IPS DF 4.7 (cell line): Measurements from ENCODE around the gene KRTAP24-1.

Source experiments
- DNase-seq: peaks from one replicate; pipeline ENCODE4 v3.0.0-alpha.2; 2013; ENCODE audit warnings: low spot score; ENCODE audit errors: extremely low read depth

The KRTAP24-1 gene, protein sequence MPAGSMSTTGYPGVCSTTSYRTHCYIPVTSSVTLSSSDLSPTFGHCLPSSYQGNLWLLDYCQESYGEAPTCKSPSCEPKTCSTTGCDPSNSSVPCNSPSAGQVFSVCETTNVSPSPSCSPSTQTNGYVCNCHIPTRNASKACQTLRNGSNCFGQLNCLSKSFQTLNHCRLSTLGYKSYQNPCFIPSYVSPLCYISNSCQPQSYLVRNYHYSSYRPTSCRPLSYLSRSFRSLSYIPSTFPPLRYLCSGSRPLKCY

GRCh38 chr21:30282850-30283249 is at the start of gene KRTAP24-1:
TSS of gene KRTAP24-1 (minus strand) at chr21:30282950. CDS start at chr21:30282932, 18 bp downstream.
- DNase-seq, result no peak

DNA sequence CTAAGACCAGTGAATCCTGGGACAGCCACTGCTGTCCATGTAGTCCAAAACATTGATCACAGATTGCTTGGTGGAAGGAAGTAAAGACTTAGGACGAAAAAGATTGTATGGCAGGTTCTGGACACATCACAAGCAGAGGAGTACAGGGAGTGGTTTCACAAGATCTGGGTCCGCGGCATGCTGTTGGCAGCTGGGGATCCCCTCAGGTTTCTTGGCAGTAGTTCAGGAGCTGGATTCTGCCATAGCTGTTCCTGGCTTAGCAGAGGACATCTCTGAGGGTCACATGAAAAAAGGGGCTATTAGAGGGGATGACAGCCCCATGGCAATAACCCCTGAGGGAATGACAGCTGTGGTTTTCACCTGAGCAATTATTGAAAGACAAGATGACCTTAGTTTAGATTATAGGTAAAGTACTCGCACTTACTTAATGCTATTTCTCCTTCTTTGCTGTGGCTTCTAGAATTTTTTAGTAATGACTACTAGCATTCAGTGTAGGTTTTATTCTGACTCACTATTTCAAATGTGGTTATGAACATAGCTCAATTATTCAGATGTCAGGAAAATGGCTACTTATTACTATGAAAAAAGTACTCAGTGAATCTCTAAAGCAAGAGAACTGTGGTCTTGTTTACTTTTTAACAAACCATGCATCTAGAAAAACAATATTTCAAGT is 46.6 kb upstream of the KRTAP24-1 start:
- DNase-seq, result no peak

GRCh38 chr21:30326390-30326789 is 43.6 kb upstream of the KRTAP24-1 start:
- DNase-seq, result no peak

DNA sequence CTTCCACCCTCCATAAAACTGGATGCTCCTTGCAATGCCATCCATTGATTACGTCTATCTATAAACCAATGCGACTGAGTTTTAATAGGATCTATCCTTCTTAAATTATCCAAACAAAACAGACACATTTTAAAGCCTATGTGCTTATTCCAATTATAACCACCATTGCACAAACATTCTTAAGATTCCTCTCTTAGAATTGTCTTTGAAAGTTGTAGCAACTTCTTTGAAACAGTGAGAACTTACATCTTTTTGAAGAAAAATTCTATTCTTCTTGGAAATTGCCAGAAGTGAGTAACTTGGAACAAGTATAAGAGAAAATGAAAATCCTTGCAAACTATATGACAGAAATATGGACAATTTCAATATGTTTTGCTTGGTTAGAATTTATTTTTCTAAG is 37.5 kb upstream of the KRTAP24-1 start, which contains the start of gene KRTAP26-1:
Gene KRTAP26-1 (minus strand): TSS at position 101 of the 400 bp plus-strand sequence. CDS start 280 bp downstream, outside the sequence.
- DNase-seq, result no peak

DNA sequence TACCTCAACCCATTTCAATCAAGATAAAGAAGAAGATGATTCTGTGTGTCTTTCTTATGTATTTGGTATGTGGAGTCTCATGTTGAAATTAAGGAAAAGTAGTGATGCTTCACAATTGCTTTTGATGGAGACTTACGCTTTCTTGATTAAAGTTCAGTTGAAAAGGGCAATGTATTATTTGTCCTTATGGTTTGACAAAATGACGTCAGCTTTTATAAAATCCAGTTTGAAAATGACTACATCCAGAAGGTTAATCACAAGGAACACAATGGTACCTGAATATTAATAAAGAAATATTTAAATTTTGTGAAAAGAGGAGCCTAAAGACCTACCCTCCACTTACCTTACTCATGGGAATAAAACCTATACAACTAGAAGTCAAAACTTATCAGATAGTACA is 33.0 kb upstream of the KRTAP24-1 start:
- no peak for DNase-seq

DNA sequence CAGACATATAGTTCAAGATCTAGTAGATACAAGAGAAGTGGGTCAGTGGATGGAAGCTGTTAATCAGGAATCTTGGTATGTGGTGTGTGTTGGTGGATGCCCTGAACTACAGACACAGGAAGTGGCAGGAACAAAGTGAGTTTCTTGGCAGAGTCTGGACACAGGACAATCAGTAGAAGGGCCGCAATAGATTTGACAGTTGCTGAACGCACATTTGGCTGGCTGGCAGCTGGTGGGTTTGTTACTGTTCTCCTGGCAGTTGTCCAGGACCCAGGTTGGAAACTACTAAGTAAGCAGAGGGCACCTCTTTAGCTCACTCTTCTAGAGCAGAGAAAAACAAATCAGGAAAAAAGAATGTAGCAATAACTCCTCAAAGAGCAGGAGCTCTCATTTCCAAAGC is 24.1 kb upstream of the KRTAP24-1 start:
- DNase-seq, result no peak

DNA sequence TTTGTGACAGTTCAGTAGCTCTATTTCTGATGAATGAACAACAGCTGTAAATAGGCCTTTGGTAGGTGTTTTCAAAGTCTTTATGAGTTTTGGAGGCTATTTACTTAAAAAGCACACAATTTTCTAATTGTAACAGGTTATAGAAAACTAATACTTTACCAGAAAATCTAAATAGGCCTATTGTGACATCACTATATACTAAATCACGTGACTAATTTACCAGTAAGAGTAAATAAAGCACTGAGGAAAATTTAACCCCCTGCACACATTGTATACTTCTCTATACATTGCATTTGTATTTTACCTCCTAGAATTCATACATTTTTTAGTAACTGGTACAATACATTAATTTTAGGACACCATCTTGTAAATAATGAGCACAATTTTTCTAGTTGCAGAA is 22.4 kb upstream of the KRTAP24-1 start:
- DNase-seq, result no peak

DNA sequence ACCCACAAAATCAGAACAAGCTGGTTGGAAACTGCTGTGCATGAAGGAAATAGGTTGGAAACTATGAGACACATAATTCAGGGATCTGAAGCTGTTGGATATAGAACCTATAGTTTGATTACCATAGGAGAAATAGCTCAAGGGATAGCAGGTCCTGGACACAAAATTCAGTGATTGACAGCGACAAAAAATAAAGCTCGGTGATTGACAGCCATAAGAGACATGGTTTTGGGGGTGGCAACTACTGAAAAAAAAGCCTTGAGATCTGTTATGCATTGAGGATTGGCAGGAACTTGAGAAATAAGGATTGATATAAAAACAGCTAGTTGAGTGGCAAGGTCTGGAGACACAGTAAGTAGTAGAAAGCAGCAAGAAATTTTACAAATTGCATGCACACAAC is 6.5 kb upstream of the KRTAP24-1 start, which contains the start of gene KRTAP25-1:
Gene KRTAP25-1 (minus strand): TSS at position 300 of the 400 bp plus-strand sequence. CDS start 24 bp downstream, at position 276.
- no peak for DNase-seq

GRCh38 chr21:30271611-30272010 is 11.1 kb downstream of the KRTAP24-1 start:
- no peak for DNase-seq

GRCh38 chr21:30271156-30271555 is 11.6 kb downstream of the KRTAP24-1 start:
- DNase-seq, result no peak

- DNase-seq, result no peak
Observed at GRCh38 chr21:30269803-30270530, 12.8 kb downstream of the KRTAP24-1 start.

GRCh38 chr21:30268608-30269197 is 14.0 kb downstream of the KRTAP24-1 start:
- DNase-seq, result peak; percentile 33

DNA sequence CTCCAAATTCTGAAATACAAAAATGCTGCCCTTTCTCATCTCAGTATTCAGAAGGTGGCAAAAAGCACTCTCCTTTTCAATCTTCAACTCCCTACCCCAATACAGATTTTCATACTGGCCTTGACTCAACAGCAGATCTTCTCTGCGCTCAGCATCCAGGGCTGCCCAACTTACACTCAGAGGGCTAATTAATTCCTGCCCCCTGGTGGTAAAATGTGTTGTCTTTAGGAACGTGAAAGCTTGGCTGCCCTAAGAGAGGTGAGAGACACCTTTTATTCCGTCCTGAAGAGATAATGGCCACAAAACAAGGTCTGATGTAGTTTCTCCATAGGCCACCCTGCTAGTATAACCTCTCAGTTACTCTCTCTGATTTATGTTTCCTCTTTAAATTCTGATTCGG is 25.0 kb downstream of the KRTAP24-1 start:
- DNase-seq, result peak; percentile 58

DNA sequence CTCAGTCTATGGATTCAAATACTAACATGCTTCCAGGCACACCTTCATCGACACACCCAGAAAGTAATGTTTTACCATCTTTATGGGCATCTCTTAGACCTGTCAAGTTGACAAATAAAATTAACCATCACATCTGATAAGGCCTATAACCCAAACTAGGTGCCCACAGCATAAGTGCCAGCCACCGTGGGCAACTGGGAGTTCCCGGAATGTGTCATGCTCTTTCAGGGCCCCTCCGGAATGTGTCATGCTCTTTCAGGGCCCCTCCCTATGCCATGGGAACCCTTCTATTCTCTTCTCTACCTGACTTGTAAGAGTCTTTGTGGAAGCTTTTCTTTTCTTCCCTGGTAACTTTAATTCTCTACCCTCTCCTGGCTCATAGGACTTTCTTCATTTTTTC is 26.6 kb downstream of the KRTAP24-1 start:
- DNase-seq, result no peak

DNA sequence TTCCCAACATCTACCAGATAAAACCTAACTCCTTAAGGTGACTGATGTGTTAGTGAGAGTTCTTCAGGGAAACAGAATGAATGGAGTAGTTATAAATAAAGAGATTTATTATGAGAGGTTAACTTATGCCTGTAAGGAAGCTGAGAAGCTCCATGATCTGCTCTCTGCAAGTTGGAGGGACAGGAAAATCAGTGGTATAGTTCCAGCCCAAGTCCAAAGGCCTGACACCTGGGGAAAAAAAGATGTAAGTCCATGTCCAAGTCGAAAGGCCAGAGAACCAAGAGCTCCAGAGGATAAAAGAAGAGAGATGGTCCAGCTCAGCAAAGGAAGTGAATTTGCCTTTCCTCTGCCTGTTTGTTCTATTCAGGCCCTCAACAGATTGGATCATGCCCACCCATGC is 27.1 kb downstream of the KRTAP24-1 start:
- DNase-seq, result no peak

DNA sequence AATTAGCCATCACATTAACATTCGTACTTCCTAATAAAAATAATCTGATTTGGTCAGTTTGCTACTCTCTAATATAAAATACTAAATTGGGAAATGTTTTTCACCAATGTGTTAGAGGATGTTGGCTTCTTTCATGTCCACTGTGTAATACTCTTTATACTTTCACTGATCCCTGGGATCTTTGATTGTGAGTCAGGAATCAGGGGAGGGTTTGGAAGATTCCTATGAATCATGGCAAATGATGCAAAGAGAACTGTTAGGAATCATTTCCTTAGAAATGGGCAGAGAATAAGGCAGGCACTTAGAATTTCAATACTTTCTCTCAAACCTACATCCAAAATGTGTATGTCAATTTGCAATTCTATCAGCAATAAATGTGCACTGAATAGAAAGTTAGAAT is 31.0 kb downstream of the KRTAP24-1 start:
- no peak for DNase-seq

DNA sequence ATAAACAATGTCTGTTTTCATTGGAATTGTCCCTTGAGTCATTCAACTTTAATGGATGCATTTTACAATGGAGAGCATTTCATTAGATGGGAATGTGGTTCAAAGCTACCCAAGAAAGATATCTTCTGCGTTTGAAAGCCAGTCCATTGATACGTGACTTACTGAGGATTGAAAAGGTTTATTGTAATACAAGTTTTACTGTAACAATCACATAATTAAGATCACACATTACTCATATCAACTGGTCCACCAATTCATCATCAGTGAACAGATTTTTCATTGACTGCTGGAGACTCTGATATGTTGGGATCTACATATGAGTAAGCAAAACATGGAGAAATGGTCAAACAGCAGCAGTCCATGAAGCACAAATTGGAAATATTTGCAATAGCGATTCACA is 32.8 kb downstream of the KRTAP24-1 start:
- DNase-seq, result no peak

DNA sequence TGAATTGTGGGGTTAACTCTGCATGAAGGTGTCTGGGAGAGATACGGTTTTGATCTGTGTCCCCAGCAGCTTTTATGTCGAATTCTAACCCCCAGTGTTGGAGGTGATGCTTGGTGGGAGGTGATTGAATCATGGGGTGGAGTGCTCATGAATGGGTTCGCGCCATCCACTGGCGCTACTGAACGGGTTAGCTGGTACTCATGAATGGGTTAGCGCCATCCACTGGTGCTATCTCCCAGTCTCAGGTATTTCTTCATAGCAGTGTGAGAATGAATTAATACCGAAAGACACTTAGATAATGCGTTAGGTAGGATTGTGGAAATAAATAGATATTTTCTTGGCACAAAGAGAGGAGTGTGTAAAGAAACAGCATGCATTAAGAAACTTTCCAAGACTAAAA is 33.9 kb downstream of the KRTAP24-1 start:
- DNase-seq, result no peak

DNA sequence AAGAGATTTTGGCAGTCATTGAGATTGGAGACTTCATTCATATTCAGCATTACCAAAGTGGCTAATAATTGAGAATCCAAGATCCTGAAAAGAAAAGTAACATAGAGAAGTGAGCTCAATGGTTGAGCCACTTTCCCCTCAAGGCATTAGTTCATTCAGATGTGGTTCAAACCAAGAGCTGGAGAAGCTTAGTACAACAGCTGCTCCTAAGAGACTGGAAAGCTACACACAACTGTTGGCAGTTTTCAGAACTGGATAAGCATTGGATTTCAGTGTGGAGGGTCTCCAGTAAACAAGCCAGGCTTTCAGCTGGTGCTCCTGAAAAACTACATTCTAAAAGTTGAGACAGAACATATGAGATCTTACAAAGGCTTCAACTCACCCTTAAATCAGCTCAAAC is 37.7 kb downstream of the KRTAP24-1 start:
- no peak for DNase-seq

DNA sequence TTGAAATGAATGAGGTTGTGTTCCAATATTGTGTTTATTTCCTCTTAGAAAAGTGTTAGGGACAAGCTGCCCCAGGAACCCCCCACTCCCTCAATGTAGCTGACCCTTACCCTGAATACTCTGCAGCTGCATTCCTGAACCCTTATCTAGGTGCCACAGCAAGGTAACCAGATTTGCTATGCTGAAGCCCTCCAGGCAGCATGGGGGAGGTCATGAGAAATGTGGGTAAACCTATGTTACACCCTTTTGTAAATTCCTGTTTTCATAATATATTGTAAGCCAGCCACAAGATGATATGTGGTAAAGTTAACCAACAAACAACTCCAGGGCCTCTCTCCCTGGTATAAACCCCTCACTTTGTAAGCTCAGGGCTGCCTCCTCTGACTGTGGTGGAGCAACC is 39.1 kb downstream of the KRTAP24-1 start:
- DNase-seq, result no peak

DNA sequence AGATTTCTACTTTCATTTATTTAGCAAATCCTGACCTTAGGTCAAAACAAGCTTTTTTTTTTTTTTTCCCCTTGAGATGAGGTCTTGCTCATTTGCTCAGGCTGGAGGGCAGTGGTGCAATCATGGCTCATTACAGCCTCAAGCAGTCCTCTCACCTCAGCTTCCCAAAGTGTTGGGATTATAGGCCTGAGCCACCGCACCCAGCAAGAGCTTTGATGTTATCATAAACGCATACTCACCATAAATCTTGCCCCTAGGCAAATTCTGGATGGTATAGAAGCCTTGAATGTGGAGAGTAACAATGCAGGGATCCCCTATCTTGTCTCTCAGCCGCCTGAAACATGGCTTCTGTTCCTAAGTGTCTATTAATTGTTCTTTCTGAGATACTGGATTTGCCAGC is 42.1 kb downstream of the KRTAP24-1 start:
- DNase-seq, result no peak

DNA sequence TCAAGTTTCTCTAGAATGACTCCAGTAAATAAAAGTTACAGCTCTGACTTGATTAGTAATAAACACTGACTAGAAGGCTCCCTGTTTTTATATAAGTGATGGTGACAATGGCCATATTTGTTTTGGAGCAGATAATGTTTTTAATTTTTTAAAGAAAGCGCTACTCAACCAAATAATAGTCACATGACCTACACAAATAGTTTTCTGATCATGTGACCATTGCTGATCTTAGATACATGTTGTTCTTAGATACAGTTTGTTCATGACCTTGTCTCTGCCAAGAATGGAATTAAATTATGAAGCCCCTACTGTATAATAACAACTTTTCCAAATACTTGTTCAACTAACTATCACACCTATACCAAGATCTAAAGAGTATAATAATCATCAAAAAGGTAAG is 44.6 kb downstream of the KRTAP24-1 start:
- DNase-seq, result no peak
